AG09319 (cell line): ENCODE measurements around the gene RASAL1.

ENCODE experiments used
- DNase-seq: peaks from one replicate; pipeline ENCODE4 v3.0.0-alpha.2; 2010; ENCODE audit warnings: low read depth; ENCODE audit errors: extremely low read depth
- CTCF ChIP-seq: IDR thresholded peaks from 2 replicates; pipeline ENCODE4 v1.5.1; 2011; ENCODE audit warnings: low read depth, mild to moderate bottlenecking, inconsistent platforms, low read length, moderate library complexity

Gene RASAL1

GRCh38 chr12:113088971-113089756 lies 46.4 kb downstream of the RASAL1 start:
- TF ChIP-seq CTCF: no peak

GRCh38 chr12:113088037-113088436 lies 47.5 kb downstream of the RASAL1 start:
- DNase-seq: no peak
- no peak for TF ChIP-seq CTCF

More at GRCh38 chr12:113088971-113089756, 46.4 kb downstream of the RASAL1 start:
- DNase-seq: no peak

- no peak for DNase-seq
- no peak for TF ChIP-seq CTCF
These were observed 48.4 kb downstream of the RASAL1 start for GRCh38 chr12:113087193-113087592.

GRCh38 chr12:113086249-113087164 lies 49.1 kb downstream of the RASAL1 start:
- DNase-seq: no peak
- TF ChIP-seq CTCF: no peak

- no peak for DNase-seq
These were observed 51.6 kb downstream of the RASAL1 start for GRCh38 chr12:113083863-113084435.

GRCh38 chr12:113082486-113083148 lies 52.9 kb downstream of the RASAL1 start:
- no peak for TF ChIP-seq CTCF
- no peak for DNase-seq

More at GRCh38 chr12:113083863-113084435, 51.6 kb downstream of the RASAL1 start:
- TF ChIP-seq CTCF: no peak
